ENCODE measurements around the gene CNBD2.

DNA sequence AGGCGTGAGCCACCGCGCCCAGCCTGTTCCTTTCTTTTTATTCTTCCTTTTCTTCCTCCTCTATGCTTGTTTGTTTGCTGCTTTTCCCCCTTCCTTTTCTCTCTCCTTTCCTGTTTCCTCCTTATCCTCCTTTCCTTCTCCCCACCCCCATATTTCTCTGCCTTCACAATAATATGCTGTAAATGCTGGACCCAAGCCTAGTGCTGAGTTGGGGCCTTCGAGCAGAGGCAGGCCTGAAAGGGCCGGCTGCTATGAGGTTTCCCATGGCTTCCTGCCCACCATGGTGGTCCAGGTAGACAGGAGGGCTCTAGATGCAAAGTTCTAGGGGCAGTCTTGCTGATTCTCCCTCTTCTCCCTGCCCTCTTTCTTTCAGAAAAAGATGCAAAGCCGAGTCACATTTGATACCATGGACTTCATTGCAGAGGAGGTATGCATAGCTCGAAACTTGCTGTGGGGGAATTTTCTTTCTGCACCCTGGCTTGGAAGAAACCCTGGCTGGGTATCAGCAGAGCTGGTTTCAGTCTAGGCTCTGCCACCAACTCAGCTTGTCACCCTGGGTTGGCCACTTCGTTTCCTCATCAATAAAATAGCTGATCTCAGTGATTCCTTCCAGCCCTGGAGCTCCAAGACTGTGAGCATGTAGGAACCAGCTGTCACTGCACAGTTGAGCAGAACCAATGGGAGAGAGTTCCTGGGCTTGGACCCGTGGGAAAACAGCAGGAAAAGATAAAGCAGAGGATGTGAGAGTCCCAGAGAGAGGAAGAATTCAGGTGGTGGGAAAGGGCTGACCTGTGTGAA, 7.4 kb downstream of the CNBD2 start:
- TF ChIP-seq TAF1 (IDR thresholded peaks at IDR 0.05; ENCODE audit: borderline replicate concordance, insufficient read depth, low read length) (no peak), POLR2AphosphoS5 (IDR thresholded peaks at IDR 0.05; ENCODE audit: low read depth, low read length) (no peak), SIN3A (IDR thresholded peaks at IDR 0.05; ENCODE audit: borderline replicate concordance, insufficient read depth, low read length) (no peak), REST (IDR thresholded peaks at IDR 0.05; ENCODE audit: insufficient read depth in 1 of 2, low read depth in 2 of 2, low read length in 2 of 2) (no peak)

All from PFSK-1 (cell line).